ENCODE results near the gene ZG16B. TPM values are rescaled to one million over a fixed set of nuclear protein-coding genes. Genes with fewer than 3 reads are reported as not detected.

Gene ZG16B
- total RNA-seq, 1 donor from 2014 or later: 0.52 TPM

DNA sequence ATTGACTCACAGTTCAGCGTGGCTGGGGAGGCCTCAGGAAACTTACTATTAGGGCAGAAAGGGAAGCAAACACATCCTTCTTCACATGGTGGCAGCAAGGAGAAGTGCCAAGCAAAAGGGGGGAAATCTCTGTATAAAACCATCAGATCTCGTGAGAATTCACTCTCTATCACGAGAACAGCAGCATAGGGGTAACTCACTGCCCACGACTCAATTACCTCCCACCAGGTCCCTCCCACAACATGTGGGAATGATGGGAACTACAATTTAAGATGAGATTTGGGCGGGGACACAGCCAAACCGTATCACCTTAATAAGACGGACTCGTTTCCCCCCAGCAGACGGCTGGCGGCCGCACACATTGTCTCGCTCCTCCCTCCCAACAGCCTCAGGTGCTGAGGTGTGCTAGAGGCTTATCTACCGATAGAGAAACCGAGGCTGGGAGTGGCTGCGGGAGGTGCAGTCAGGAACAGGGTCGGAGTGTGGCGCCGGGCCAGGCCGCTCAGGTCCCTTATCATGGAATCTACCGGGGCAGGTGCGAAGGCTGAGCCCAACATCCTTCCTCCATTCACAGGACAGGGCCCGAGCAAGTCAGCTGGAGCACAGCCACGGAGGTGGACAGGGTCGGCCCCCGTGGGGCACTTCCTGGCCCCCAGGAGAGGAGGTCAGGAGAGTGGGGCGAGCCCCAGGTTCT lies 4.9 kb upstream of the ZG16B start:
- Histone ChIP-seq H3K36me3 (ENCODE audit: control insufficient read depth in 3 of 3, insufficient read depth in 3 of 3, low read length in 3 of 3) (no peaks in the 10 kb centered on the region), H3K4me1 (ENCODE audit: control insufficient read depth in 3 of 3, insufficient read depth in 3 of 3, low read length in 3 of 3) (no peaks in the 10 kb centered on the region), H3K9me3 (ENCODE audit: control insufficient read depth in 3 of 3, low read length in 3 of 3) (no peaks in the 10 kb centered on the region), H3K9ac (ENCODE audit: low read depth in 1 of 3, low read length in 3 of 3) (no peak overlapping the region), H3K27me3 (ENCODE audit: control insufficient read depth in 3 of 3, insufficient read depth in 3 of 3, low read length in 3 of 3) (peaks cover under 1 to 37% (median 34%) of the 10 kb centered on the region in 3 donors), H3K27ac (ENCODE audit: low read depth, low read length) (no peak overlapping the region), H3K4me3 (ENCODE audit: low read length in 3 of 3) (no peak overlapping the region)

DNA sequence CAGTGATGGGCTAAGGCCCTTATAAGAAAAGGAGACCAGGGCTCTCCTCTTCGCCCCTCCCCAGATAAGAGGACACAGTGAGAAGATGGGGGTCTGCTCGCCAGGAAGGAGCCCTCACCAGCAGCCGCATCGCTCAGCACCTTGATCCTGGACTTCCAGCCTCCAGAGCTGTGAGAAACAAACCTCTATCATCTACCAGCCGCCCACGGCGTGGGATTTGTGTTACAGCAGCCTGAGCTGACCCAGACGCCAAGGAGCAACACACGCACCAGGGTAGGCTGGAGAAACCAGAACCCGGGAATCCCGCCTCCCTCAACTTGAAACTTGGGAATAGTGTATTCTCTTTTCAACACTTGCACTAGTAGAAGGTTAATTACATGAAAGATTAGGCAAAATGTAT lies 4.2 kb upstream of the ZG16B start:
- Histone ChIP-seq H3K4me3 (ENCODE audit: low read length in 3 of 3) (no peak overlapping the region), H3K27me3 (ENCODE audit: control insufficient read depth in 3 of 3, insufficient read depth in 3 of 3, low read length in 3 of 3) (peaks cover 7 to 43% (median 32%) of the 10 kb centered on the region in 3 donors), H3K36me3 (ENCODE audit: control insufficient read depth in 3 of 3, insufficient read depth in 3 of 3, low read length in 3 of 3) (no peaks in the 10 kb centered on the region), H3K4me1 (ENCODE audit: control insufficient read depth in 3 of 3, insufficient read depth in 3 of 3, low read length in 3 of 3) (no peaks in the 10 kb centered on the region), H3K9me3 (ENCODE audit: control insufficient read depth in 3 of 3, low read length in 3 of 3) (no peaks in the 10 kb centered on the region), H3K27ac (ENCODE audit: low read depth, low read length) (no peak overlapping the region), H3K9ac (ENCODE audit: low read depth in 1 of 3, low read length in 3 of 3) (no peak overlapping the region)

DNA sequence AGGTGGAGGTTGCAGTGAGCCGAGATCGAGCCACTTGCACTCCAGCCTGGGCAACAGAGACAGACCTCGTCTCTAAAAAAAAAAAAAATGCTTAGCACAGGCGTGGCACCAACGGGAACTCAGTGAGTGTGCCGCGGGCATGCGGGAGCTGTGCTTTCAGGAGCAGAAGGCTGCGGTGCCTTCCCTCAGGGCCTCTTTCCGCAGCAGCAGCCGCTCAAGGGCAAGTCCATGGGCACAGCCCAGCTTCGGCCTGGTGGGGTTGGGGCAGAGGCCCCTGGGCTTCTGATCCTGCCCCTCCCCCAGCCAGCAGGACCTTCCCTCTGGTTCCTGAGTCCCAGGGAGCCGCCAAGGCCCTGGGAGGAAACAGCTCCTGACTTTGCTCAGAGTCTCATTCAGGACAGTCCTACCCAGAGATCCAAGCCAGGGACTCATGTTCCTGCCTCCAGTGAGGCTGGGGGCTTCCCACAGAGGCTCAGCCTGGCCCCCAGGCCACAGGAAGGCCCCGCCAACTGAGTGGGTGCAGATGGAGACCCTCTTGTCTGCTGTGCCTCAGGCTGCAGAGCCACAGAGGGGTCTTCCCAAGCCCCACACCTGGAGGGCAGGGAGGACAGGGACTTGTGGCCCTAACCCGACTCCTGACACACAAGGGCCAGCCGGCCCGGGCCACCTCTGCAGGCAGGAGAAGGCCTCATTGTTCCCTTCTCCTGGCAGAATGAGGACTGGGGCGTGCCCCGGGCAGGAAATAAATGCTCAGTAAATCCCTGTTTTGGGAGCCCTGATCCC lies 3.3 kb upstream of the ZG16B start:
- H3K9ac ChIP-seq (ENCODE audit: low read depth in 1 of 3, low read length in 3 of 3): no peak overlapping the region
- H3K4me3 ChIP-seq (ENCODE audit: low read length in 3 of 3): no peak overlapping the region
- no peaks in the 10 kb centered on the region for H3K36me3 ChIP-seq (ENCODE audit: control insufficient read depth in 3 of 3, insufficient read depth in 3 of 3, low read length in 3 of 3)
- H3K27ac ChIP-seq (ENCODE audit: low read depth, low read length): no peak overlapping the region
- H3K4me1 ChIP-seq (ENCODE audit: control insufficient read depth in 3 of 3, insufficient read depth in 3 of 3, low read length in 3 of 3): no peaks in the 10 kb centered on the region
- no peaks in the 10 kb centered on the region for H3K9me3 ChIP-seq (ENCODE audit: control insufficient read depth in 3 of 3, low read length in 3 of 3)
- peaks cover 14 to 47% (median 37%) of the 10 kb centered on the region in 3 donors for H3K27me3 ChIP-seq (ENCODE audit: control insufficient read depth in 3 of 3, insufficient read depth in 3 of 3, low read length in 3 of 3)

DNA sequence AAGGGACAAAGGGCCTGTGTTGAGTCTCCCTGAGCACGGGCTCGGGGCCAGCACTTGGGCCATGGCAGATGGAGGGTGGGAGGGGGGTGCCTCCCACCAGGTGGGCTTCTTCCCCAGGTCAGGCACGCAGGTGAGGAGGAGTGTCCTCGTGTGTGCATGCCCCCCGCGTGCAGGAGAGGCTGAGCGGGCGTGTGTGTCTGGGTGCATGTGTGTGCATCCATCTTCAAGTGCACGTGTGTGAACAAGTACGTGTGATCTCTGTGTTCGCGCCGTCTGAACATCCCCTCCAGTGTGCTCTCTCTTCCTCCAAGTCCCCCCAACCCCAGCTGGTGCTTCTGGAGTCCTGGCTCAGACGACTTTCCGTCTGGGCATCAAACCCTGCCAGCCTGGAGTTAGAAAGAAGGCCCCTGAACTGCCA lies 2.7 kb upstream of the ZG16B start:
- no peak overlapping the region for H3K4me3 ChIP-seq (ENCODE audit: low read length in 3 of 3)
- H3K36me3 ChIP-seq (ENCODE audit: control insufficient read depth in 3 of 3, insufficient read depth in 3 of 3, low read length in 3 of 3): no peaks in the 10 kb centered on the region

DNA sequence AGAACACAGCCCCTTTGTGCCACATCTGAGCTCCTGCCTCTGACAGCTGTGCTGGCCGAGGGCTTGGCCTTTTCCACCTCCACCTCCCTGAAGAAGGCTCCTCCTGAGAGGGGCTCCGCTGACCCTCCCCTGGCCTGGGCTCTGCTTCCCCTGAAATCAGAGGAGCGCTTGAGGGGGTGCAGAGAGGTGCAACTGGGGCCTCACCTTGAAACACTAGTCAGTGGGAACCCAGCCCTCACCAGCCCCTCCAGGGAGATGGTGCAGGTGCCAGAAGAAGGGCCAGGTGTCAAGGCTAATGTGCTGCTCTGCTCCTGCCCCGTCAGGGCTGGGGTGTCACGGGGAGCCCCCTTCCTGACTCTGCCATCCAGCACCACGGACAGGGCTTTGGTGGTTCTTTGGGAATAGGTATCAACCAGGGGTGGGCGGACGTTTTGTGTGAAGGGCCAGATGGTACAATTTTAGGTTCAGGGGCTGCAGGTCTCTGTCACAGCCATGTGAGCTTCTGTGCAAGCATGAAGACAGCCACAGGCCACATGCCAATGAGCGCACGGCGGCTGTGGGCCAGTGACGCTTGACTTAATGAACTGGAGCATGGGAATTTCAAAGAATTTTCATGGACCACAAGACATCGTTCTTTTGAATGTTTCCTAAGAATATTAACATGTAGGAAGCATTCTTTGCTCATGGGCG lies 2.1 kb upstream of the ZG16B start:
- Histone ChIP-seq H3K27ac (ENCODE audit: low read depth, low read length) (no peak overlapping the region), H3K27me3 (ENCODE audit: control insufficient read depth in 3 of 3, insufficient read depth in 3 of 3, low read length in 3 of 3) (peaks cover 25 to 58% (median 43%) of the 10 kb centered on the region in 3 donors), H3K4me1 (ENCODE audit: control insufficient read depth in 3 of 3, insufficient read depth in 3 of 3, low read length in 3 of 3) (no peaks in the 10 kb centered on the region), H3K9me3 (ENCODE audit: control insufficient read depth in 3 of 3, low read length in 3 of 3) (no peaks in the 10 kb centered on the region), H3K36me3 (ENCODE audit: control insufficient read depth in 3 of 3, insufficient read depth in 3 of 3, low read length in 3 of 3) (no peaks in the 10 kb centered on the region), H3K9ac (ENCODE audit: low read depth in 1 of 3, low read length in 3 of 3) (no peak overlapping the region), H3K4me3 (ENCODE audit: low read length in 3 of 3) (no peak overlapping the region)

More for the DNA sequence above, 2.7 kb upstream of the ZG16B start:
- H3K27me3 ChIP-seq (ENCODE audit: control insufficient read depth in 3 of 3, insufficient read depth in 3 of 3, low read length in 3 of 3): peaks cover 19 to 52% (median 38%) of the 10 kb centered on the region in 3 donors
- no peaks in the 10 kb centered on the region for H3K9me3 ChIP-seq (ENCODE audit: control insufficient read depth in 3 of 3, low read length in 3 of 3)
- no peak overlapping the region for H3K27ac ChIP-seq (ENCODE audit: low read depth, low read length)
- H3K9ac ChIP-seq (ENCODE audit: low read depth in 1 of 3, low read length in 3 of 3): no peak overlapping the region
- H3K4me1 ChIP-seq (ENCODE audit: control insufficient read depth in 3 of 3, insufficient read depth in 3 of 3, low read length in 3 of 3): no peaks in the 10 kb centered on the region

DNA sequence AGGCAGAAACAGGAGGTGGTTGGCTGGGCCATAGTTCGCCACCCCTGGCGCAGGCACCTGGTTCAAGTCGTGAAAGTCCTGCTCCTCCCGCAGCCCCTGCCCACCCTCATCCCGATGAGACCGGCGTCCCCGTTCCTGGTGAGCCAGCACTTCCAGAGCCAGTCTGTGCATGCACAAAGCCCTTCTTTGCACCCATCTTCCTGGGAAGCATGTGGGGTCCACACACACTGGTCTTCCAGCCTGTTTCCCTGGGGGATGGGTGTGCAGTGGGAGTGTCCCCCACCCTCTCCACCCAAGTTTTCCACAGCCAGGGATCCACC lies 1.6 kb upstream of the ZG16B start:
- H3K27me3 ChIP-seq (ENCODE audit: control insufficient read depth in 3 of 3, insufficient read depth in 3 of 3, low read length in 3 of 3): peaks cover 26 to 59% (median 44%) of the 10 kb centered on the region in 3 donors
- H3K4me3 ChIP-seq (ENCODE audit: low read length in 3 of 3): no peak overlapping the region
- no peaks in the 10 kb centered on the region for H3K4me1 ChIP-seq (ENCODE audit: control insufficient read depth in 3 of 3, insufficient read depth in 3 of 3, low read length in 3 of 3)
- no peak overlapping the region for H3K9ac ChIP-seq (ENCODE audit: low read depth in 1 of 3, low read length in 3 of 3)
- no peaks in the 10 kb centered on the region for H3K9me3 ChIP-seq (ENCODE audit: control insufficient read depth in 3 of 3, low read length in 3 of 3)
- no peak overlapping the region for H3K27ac ChIP-seq (ENCODE audit: low read depth, low read length)
- no peaks in the 10 kb centered on the region for H3K36me3 ChIP-seq (ENCODE audit: control insufficient read depth in 3 of 3, insufficient read depth in 3 of 3, low read length in 3 of 3)

DNA sequence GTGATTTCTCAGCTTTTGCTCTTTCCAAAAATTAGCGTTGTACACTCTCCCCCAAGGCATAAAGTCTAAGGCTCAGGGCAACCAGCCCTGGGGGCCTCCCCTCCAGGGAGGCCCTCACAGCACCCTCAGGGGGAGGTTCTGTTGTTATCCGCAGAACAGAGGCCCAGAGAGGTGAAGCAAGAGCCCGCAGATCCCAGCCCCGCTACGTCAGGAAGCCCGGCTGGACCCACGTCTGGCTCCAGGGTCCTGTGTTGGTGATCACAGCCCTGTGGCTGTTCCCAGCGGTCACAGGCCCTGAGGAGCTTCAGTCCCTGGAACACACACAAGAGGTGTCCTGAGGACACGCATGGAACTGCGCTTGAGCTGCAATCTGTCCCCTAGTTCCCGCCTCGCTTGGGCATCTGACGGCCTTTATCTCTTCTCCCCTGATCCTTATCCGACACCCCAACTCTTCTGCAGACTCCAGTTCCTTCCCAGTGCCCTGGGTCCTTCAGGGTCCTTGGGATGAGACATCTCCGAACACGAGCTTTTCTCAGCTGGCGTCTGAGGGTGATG lies 1.1 kb upstream of the ZG16B start:
- no peak overlapping the region for H3K4me3 ChIP-seq (ENCODE audit: low read length in 3 of 3)
- H3K9me3 ChIP-seq (ENCODE audit: control insufficient read depth in 3 of 3, low read length in 3 of 3): no peaks in the 10 kb centered on the region
- peaks cover 26 to 62% (median 44%) of the 10 kb centered on the region in 3 donors for H3K27me3 ChIP-seq (ENCODE audit: control insufficient read depth in 3 of 3, insufficient read depth in 3 of 3, low read length in 3 of 3)
- no peak overlapping the region for H3K9ac ChIP-seq (ENCODE audit: low read depth in 1 of 3, low read length in 3 of 3)
- H3K36me3 ChIP-seq (ENCODE audit: control insufficient read depth in 3 of 3, insufficient read depth in 3 of 3, low read length in 3 of 3): no peaks in the 10 kb centered on the region
- no peaks in the 10 kb centered on the region for H3K4me1 ChIP-seq (ENCODE audit: control insufficient read depth in 3 of 3, insufficient read depth in 3 of 3, low read length in 3 of 3)
- no peak overlapping the region for H3K27ac ChIP-seq (ENCODE audit: low read depth, low read length)

DNA sequence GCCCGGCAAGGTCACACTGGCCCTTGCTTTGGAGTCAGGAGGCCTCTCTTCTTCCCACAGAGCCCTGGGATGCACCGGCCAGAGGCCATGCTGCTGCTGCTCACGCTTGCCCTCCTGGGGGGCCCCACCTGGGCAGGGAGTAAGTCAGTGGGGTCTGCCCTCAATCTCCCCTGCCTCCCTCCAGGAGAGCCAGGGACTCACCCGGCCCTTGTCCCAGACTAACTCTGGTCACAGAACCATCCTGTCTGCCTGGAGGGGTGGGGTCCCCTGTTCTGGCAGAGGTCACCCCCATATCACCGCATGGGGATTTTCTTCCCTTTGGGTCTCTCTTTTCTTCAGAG lies 222 bp downstream of the ZG16B start:
- H3K4me3 ChIP-seq (ENCODE audit: low read length in 3 of 3): no peak overlapping the region
- H3K9me3 ChIP-seq (ENCODE audit: control insufficient read depth in 3 of 3, low read length in 3 of 3): no peaks in the 10 kb centered on the region
- no peaks in the 10 kb centered on the region for H3K4me1 ChIP-seq (ENCODE audit: control insufficient read depth in 3 of 3, insufficient read depth in 3 of 3, low read length in 3 of 3)
- peaks cover 26 to 58% (median 41%) of the 10 kb centered on the region in 3 donors for H3K27me3 ChIP-seq (ENCODE audit: control insufficient read depth in 3 of 3, insufficient read depth in 3 of 3, low read length in 3 of 3)
- H3K27ac ChIP-seq (ENCODE audit: low read depth, low read length): no peak overlapping the region
- H3K9ac ChIP-seq (ENCODE audit: low read depth in 1 of 3, low read length in 3 of 3): no peak overlapping the region
- H3K36me3 ChIP-seq (ENCODE audit: control insufficient read depth in 3 of 3, insufficient read depth in 3 of 3, low read length in 3 of 3): no peaks in the 10 kb centered on the region

DNA sequence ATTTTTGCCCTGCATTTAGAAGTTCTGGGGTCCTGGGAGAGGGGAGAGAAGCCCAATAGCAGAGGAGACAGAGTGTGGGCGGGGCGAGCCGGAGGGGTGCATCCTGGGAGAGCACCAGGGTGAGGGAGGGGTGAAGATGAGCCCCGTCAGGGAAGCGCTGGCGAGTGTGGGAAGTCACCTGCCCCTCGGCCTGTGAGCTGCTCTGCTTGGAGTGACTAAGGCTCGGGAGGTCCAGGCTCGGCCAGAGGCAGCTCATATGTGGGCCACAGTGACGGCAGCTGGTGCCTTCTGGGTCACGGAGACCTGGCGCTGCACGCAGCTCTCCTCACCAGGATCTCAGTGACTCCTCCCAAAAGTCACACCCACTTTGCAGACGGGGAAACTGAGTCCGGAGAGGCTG lies 1.1 kb downstream of the ZG16B start:
- Histone ChIP-seq H3K27me3 (ENCODE audit: control insufficient read depth in 3 of 3, insufficient read depth in 3 of 3, low read length in 3 of 3) (peaks cover 28 to 65% (median 43%) of the 10 kb centered on the region in 3 donors), H3K9me3 (ENCODE audit: control insufficient read depth in 3 of 3, low read length in 3 of 3) (no peaks in the 10 kb centered on the region)

DNA sequence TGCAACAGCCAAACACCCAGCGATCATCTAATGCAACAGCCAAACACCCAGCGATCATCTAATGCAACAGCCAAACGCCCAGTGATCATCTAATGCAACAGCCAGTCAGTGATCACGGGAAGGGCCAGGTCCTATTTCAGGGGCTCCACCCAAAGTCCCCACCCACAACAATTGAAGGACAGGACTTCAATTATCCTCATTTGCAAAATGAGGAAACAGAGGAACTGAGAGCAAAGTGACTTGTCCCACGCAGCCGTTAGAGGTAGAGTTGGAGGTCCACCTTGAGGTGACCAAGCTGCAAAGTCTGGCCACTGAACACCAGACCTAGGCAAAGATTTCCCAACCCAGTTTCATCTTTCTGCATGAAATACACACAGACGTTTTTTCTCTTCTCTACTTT lies 3.7 kb downstream of the ZG16B start:
- H3K36me3 ChIP-seq (ENCODE audit: control insufficient read depth in 3 of 3, insufficient read depth in 3 of 3, low read length in 3 of 3): no peaks in the 10 kb centered on the region
- H3K9ac ChIP-seq (ENCODE audit: low read depth in 1 of 3, low read length in 3 of 3): no peak overlapping the region
- H3K9me3 ChIP-seq (ENCODE audit: control insufficient read depth in 3 of 3, low read length in 3 of 3): no peaks in the 10 kb centered on the region
- no peak overlapping the region for H3K27ac ChIP-seq (ENCODE audit: low read depth, low read length)
- H3K4me3 ChIP-seq (ENCODE audit: low read length in 3 of 3): no peak overlapping the region
- peaks cover 40 to 67% (median 47%) of the 10 kb centered on the region in 3 donors for H3K27me3 ChIP-seq (ENCODE audit: control insufficient read depth in 3 of 3, insufficient read depth in 3 of 3, low read length in 3 of 3)
- peaks cover 0 to 2% (median 0%) of the 10 kb centered on the region in 3 donors for H3K4me1 ChIP-seq (ENCODE audit: control insufficient read depth in 3 of 3, insufficient read depth in 3 of 3, low read length in 3 of 3)

More for the DNA sequence above, 1.1 kb downstream of the ZG16B start:
- Histone ChIP-seq H3K36me3 (ENCODE audit: control insufficient read depth in 3 of 3, insufficient read depth in 3 of 3, low read length in 3 of 3) (no peaks in the 10 kb centered on the region), H3K4me3 (ENCODE audit: low read length in 3 of 3) (no peak overlapping the region), H3K4me1 (ENCODE audit: control insufficient read depth in 3 of 3, insufficient read depth in 3 of 3, low read length in 3 of 3) (peaks cover 0 to 2% (median 0%) of the 10 kb centered on the region in 3 donors), H3K9ac (ENCODE audit: low read depth in 1 of 3, low read length in 3 of 3) (no peak overlapping the region), H3K27ac (ENCODE audit: low read depth, low read length) (no peak overlapping the region)
